Activated CD4-positive, alpha-beta memory T cell treated with anti-CD3 and anti-CD28 coated beads for 36 hours (primary cell): ENCODE data around the gene MTSS2. TPM values are rescaled to one million over a fixed set of nuclear protein-coding genes. Genes with fewer than 3 reads are reported as not detected.
A peak's percentile ranks its signal among the peaks of the same experiment; 100 is the strongest.

ENCODE experiments used
- CTCF ChIA-PET: fragments of 350-600 bp; sonication (Branson Sonifier 250); formaldehyde crosslinking; loops from one replicate; lab custom pipeline; 2021; ENCODE audit warnings: antibody characterized with exemption, inconsistent platforms; lab: Charles Lee
- POLR2A ChIA-PET: fragments of 350-600 bp; sonication (Branson Sonifier 250); formaldehyde crosslinking; loops from one replicate; lab custom pipeline; 2021; ENCODE audit warnings: antibody characterized with exemption; lab: Charles Lee
- DNase-seq: peaks from one replicate; pipeline ENCODE4 v3.0.0-alpha.2; 2020
- H3K27ac Mint-ChIP-seq: one replicate; pipeline ENCODE4 v1.8.0; 2021; ENCODE audit warnings: mixed read lengths
- H3K27me3 Mint-ChIP-seq: one replicate; pipeline ENCODE4 v1.8.0; 2021; ENCODE audit warnings: mixed read lengths
- H3K36me3 Mint-ChIP-seq: one replicate; pipeline ENCODE4 v1.8.0; 2021; ENCODE audit warnings: mixed read lengths
- H3K4me1 Mint-ChIP-seq: one replicate; pipeline ENCODE4 v1.8.0; 2021; ENCODE audit warnings: low read depth, mixed read lengths
- H3K4me3 Mint-ChIP-seq: one replicate; pipeline ENCODE4 v1.8.0; 2021; ENCODE audit warnings: mild to moderate bottlenecking, mixed read lengths
- H3K9me3 Mint-ChIP-seq: one replicate; pipeline ENCODE4 v1.8.0; 2021; ENCODE audit warnings: mixed read lengths
- intact Hi-C: fragments of 100-400 bp; cut with micrococcal nuclease; formaldehyde crosslinking; loops from one replicate; pipeline ENCODE4 v1.15.1; 2023
- total RNA-seq, 2 experiments: library from RNA; stranded (reverse); gene quantifications; one replicate each; pipeline ENCODE4 v1.2.3, GENCODE V29; 2021

Gene MTSS2
- total RNA-seq, 2 experiments from 2014 or later = 0.29 to 1.1 TPM

GRCh38 chr16:70724146-70725023 lies 38.5 kb upstream of the MTSS2 start:
- intact Hi-C loops = no loop called here
- Mint-ChIP-seq H3K36me3 (peaks cover 24% of the 10 kb centered on the region), H3K27ac (no peak overlapping the region), H3K9me3 (no peaks in the 10 kb centered on the region), H3K4me3 (no peak overlapping the region), H3K27me3 (no peaks in the 10 kb centered on the region), H3K4me1 (peaks cover 2% of the 10 kb centered on the region)
- POLR2A ChIA-PET = no interaction called here
- CTCF ChIA-PET = interaction anchor here (1.4 kb wide), 1 partner anchor 47 kb away, joined by 6 read pairs; no protein-coding TSS in a partner anchor
- no peak for DNase-seq

DNA sequence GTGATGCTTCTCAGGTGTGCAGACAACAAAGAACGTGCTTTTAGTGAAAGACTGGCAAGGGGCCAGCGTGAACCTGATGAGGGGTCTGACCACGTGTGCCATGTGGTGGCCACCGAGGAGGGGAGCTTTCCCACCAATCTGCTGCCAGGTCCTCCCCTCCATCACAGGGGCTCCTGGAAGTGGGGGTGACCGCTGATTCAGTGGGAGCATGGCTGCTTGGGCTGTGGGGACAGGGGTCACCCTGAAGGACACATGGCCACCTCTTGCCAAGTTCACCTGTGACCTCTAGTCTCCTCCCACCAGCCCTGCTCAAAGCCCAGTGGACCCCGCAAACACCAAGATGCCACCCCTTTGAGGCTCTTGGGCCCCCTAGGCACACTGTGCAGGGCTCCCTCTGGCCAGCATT lies 37.9 kb upstream of the MTSS2 start:
- no peak for DNase-seq
- ChIA-PET CTCF (no interaction called here), POLR2A (no interaction called here)
- no peak overlapping the region for H3K4me3 Mint-ChIP-seq
- no peaks in the 10 kb centered on the region for H3K27me3 Mint-ChIP-seq
- intact Hi-C loops = no loop called here
- no peaks in the 10 kb centered on the region for H3K9me3 Mint-ChIP-seq
- H3K27ac Mint-ChIP-seq = no peak overlapping the region
- peaks cover 2% of the 10 kb centered on the region for H3K4me1 Mint-ChIP-seq
- H3K36me3 Mint-ChIP-seq = peaks cover 22% of the 10 kb centered on the region

GRCh38 chr16:70721202-70721963 lies 35.5 kb upstream of the MTSS2 start:
- Mint-ChIP-seq H3K27ac (peak overlapping the region; percentile 4), H3K36me3 (peaks cover 22% of the 10 kb centered on the region), H3K4me1 (peaks cover 2% of the 10 kb centered on the region), H3K27me3 (no peaks in the 10 kb centered on the region), H3K9me3 (no peaks in the 10 kb centered on the region), H3K4me3 (no peak overlapping the region)
- CTCF ChIA-PET = no interaction called here
- no peak for DNase-seq
- intact Hi-C loops = no loop called here
- POLR2A ChIA-PET = no interaction called here

DNA sequence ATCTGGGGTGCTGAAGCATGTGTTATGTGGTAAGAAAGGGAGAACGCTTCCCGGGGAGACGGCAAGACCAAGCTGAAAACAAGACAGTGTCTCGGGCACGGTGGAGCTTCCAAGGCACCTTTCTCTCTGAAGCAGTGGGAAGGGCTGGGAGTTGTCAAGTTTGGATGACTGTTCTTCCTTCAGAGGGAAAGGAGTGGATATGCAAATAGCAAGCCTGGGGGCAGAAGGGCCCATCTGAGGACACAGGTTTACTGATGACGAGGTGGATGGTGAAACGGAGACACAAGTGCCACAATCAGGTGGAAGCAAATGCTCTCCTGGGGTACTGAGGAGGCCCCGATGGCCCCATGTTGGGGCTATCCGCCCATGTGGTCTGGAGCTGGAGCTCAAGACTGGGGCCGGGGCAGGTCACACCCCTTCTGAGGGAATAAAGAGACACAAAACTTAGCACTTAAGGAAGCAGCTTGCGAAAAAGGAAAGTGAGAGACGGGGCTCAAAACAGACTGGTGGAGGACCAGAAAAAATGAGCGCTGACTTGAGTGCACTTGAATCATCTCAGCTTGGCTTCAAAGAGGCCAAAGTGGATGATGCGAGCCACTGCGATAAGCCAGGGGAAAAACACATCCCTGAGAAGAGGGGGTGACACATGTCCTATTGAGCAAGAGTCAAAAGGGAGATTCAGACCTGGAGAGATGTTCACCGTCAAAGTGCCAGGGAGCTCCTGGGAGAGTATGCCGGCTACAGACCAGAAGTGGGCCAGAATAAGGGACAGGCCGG lies 34.8 kb upstream of the MTSS2 start:
- POLR2A ChIA-PET = no interaction called here

DNA sequence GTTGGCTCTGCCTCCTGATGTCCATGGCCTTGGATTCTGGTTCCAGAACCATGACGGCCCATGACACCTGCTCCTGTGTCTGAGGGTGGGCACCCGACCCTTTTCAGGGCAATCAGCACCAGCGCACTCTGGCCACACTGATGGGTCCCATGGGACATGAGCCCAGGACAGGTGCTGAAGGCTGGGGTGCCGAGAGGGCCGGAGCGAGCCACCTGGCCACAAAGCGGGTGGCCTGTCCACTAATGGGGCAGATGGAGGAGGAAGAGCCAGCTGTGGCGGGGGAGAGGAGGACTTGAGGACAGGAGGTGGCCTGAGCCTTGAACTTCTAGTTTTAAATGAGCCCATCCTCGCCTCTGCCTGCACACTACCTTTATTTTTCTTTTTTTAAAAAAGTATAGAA lies 31.2 kb upstream of the MTSS2 start:
- Mint-ChIP-seq H3K27me3 (no peaks in the 10 kb centered on the region), H3K4me3 (no peak overlapping the region), H3K9me3 (no peaks in the 10 kb centered on the region), H3K36me3 (peaks cover 16% of the 10 kb centered on the region), H3K4me1 (peaks cover 2% of the 10 kb centered on the region), H3K27ac (no peak overlapping the region)
- CTCF ChIA-PET = no interaction called here
- no peak for DNase-seq
- intact Hi-C loops = no loop called here
- POLR2A ChIA-PET = no interaction called here

More for the DNA sequence above, 34.8 kb upstream of the MTSS2 start:
- peaks cover 22% of the 10 kb centered on the region for H3K36me3 Mint-ChIP-seq
- CTCF ChIA-PET = no interaction called here
- no peak overlapping the region for H3K4me3 Mint-ChIP-seq
- H3K27me3 Mint-ChIP-seq = no peaks in the 10 kb centered on the region
- no peaks in the 10 kb centered on the region for H3K9me3 Mint-ChIP-seq
- intact Hi-C loops = no loop called here
- DNase-seq = peak; percentile 25
- H3K27ac Mint-ChIP-seq = peak overlapping the region; percentile 4
- peaks cover 2% of the 10 kb centered on the region for H3K4me1 Mint-ChIP-seq

- DNase-seq = no peak
- POLR2A ChIA-PET = no interaction called here
Observed at GRCh38 chr16:70715860-70716357, 30.1 kb upstream of the MTSS2 start.

GRCh38 chr16:70715055-70715858 lies 29.4 kb upstream of the MTSS2 start:
- H3K9me3 Mint-ChIP-seq = no peaks in the 10 kb centered on the region
- H3K27ac Mint-ChIP-seq = no peak overlapping the region
- intact Hi-C loops = no loop called here
- POLR2A ChIA-PET = no interaction called here
- H3K4me3 Mint-ChIP-seq = no peak overlapping the region
- peaks cover 5% of the 10 kb centered on the region for H3K36me3 Mint-ChIP-seq
- CTCF ChIA-PET = interaction anchor here (1.6 kb wide), 1 partner anchor 56 kb away, joined by 8 read pairs; no protein-coding TSS in a partner anchor
- no peaks in the 10 kb centered on the region for H3K4me1 Mint-ChIP-seq
- H3K27me3 Mint-ChIP-seq = no peaks in the 10 kb centered on the region
- DNase-seq = no peak

More at GRCh38 chr16:70715860-70716357, 30.1 kb upstream of the MTSS2 start:
- Mint-ChIP-seq H3K4me1 (peaks cover 1% of the 10 kb centered on the region), H3K27ac (no peak overlapping the region), H3K9me3 (no peaks in the 10 kb centered on the region), H3K27me3 (no peaks in the 10 kb centered on the region), H3K36me3 (peaks cover 10% of the 10 kb centered on the region), H3K4me3 (no peak overlapping the region)
- intact Hi-C loops = no loop called here
- CTCF ChIA-PET = interaction anchor here (1.6 kb wide), 1 partner anchor 55 kb away, joined by 8 read pairs; no protein-coding TSS in a partner anchor

DNA sequence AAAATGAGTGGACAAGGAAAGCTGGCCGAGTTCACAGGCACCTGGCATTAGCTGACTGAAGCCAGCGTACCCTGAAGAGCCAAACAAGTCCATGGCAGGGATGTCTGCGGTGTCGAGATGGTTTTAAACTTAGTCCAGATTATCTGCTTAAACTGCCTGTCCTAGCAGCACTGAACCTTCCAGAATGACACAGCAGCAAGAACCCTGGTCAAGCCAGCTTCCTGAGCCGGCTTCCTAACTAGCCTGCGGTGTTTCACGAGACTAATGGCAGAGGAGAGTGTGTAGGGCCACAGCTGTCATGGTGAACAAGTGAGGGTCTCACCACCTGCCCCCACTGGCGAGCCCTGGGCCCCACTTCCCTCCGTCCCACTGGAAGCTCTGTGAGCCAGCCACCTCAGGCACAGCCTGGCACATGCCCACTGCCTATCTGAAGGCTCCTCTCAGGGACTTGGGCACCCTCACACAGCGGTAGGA lies 28.8 kb upstream of the MTSS2 start:
- CTCF ChIA-PET = interaction anchor here (1.6 kb wide), 1 partner anchor 56 kb away, joined by 8 read pairs; no protein-coding TSS in a partner anchor
- no peak overlapping the region for H3K4me3 Mint-ChIP-seq
- H3K9me3 Mint-ChIP-seq = no peaks in the 10 kb centered on the region
- DNase-seq = no peak
- H3K36me3 Mint-ChIP-seq = no peaks in the 10 kb centered on the region
- POLR2A ChIA-PET = no interaction called here
- no peaks in the 10 kb centered on the region for H3K27me3 Mint-ChIP-seq
- no peak overlapping the region for H3K27ac Mint-ChIP-seq
- intact Hi-C loops = no loop called here
- no peaks in the 10 kb centered on the region for H3K4me1 Mint-ChIP-seq

- H3K4me3 Mint-ChIP-seq = no peak overlapping the region
- no peaks in the 10 kb centered on the region for H3K36me3 Mint-ChIP-seq
- H3K9me3 Mint-ChIP-seq = no peaks in the 10 kb centered on the region
- intact Hi-C loops = no loop called here
- no peaks in the 10 kb centered on the region for H3K27me3 Mint-ChIP-seq
- H3K4me1 Mint-ChIP-seq = no peaks in the 10 kb centered on the region
- no peak for DNase-seq
- ChIA-PET POLR2A (no interaction called here), CTCF (no interaction called here)
- no peak overlapping the region for H3K27ac Mint-ChIP-seq
Observed at GRCh38 chr16:70713824-70714223, 28.0 kb upstream of the MTSS2 start.

- H3K27ac Mint-ChIP-seq = no peak overlapping the region
- no peaks in the 10 kb centered on the region for H3K27me3 Mint-ChIP-seq
- CTCF ChIA-PET = no interaction called here
- no peak for DNase-seq
- intact Hi-C loops = no loop called here
- H3K9me3 Mint-ChIP-seq = no peaks in the 10 kb centered on the region
- no peaks in the 10 kb centered on the region for H3K4me1 Mint-ChIP-seq
- H3K36me3 Mint-ChIP-seq = no peaks in the 10 kb centered on the region
- POLR2A ChIA-PET = no interaction called here
- H3K4me3 Mint-ChIP-seq = no peak overlapping the region
Observed at GRCh38 chr16:70713342-70713741, 27.5 kb upstream of the MTSS2 start.

- intact Hi-C loops = no loop called here
- DNase-seq = no peak
- ChIA-PET CTCF (no interaction called here), POLR2A (no interaction called here)
- H3K4me1 Mint-ChIP-seq = no peaks in the 10 kb centered on the region
- H3K27me3 Mint-ChIP-seq = no peaks in the 10 kb centered on the region
- H3K4me3 Mint-ChIP-seq = no peak overlapping the region
- H3K27ac Mint-ChIP-seq = no peak overlapping the region
- H3K9me3 Mint-ChIP-seq = no peaks in the 10 kb centered on the region
- no peaks in the 10 kb centered on the region for H3K36me3 Mint-ChIP-seq
Observed at GRCh38 chr16:70712942-70713341, 27.1 kb upstream of the MTSS2 start.
